Measurements from ENCODE around the gene MPG.

Gene MPG

DNA sequence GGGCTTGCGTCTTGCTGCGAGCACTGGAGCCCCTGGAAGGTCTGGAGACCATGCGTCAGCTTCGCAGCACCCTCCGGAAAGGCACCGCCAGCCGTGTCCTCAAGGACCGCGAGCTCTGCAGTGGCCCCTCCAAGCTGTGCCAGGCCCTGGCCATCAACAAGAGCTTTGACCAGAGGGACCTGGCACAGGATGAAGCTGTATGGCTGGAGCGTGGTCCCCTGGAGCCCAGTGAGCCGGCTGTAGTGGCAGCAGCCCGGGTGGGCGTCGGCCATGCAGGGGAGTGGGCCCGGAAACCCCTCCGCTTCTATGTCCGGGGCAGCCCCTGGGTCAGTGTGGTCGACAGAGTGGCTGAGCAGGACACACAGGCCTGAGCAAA, 7.4 kb downstream of the MPG start:
- H3K79me2 ChIP-seq (ENCODE audit: control insufficient read depth, low read length), result no peaks in the 10 kb centered on the region
- TF ChIP-seq CTCF (IDR thresholded peaks at IDR 0.05; ENCODE audit: low read depth, low read length, poor library complexity, severe bottlenecking) (no peak), EZH2phosphoT487 (IDR thresholded peaks at IDR 0.05; ENCODE audit: borderline replicate concordance, low read length) (no peak)
- no peak overlapping the region for H3K27ac ChIP-seq (ENCODE audit: low read depth, low read length)
- 0 out of 2 replicates have a peak, but pooled peaks cover 3% of the 10 kb centered on the region for H3F3A ChIP-seq (ENCODE audit: control insufficient read depth, insufficient read depth)
- no peak overlapping the region for H3K4me2 ChIP-seq (ENCODE audit: low read length)
- peaks cover 56% of the 10 kb centered on the region for H3K36me3 ChIP-seq (ENCODE audit: control insufficient read depth, low read length)
- 0 out of 2 replicates have a peak, but pooled peaks cover 3% of the 10 kb centered on the region for H4K20me1 ChIP-seq (ENCODE audit: control insufficient read depth, insufficient read depth, low read depth, low read length)
- H3K4me1 ChIP-seq (ENCODE audit: control insufficient read depth, low read length), result peaks cover 11% of the 10 kb centered on the region
- no peak overlapping the region for H3K4me3 ChIP-seq (ENCODE audit: low read length)
- no peaks in the 10 kb centered on the region for H3K27me3 ChIP-seq (ENCODE audit: control insufficient read depth, low read length)
- no peaks in the 10 kb centered on the region for H3K9me2 ChIP-seq (replicated peaks; ENCODE audit: control insufficient read depth, low read length)
- no peaks in the 10 kb centered on the region for H3K9me3 ChIP-seq (ENCODE audit: control insufficient read depth, insufficient read depth, low read length)

DNA sequence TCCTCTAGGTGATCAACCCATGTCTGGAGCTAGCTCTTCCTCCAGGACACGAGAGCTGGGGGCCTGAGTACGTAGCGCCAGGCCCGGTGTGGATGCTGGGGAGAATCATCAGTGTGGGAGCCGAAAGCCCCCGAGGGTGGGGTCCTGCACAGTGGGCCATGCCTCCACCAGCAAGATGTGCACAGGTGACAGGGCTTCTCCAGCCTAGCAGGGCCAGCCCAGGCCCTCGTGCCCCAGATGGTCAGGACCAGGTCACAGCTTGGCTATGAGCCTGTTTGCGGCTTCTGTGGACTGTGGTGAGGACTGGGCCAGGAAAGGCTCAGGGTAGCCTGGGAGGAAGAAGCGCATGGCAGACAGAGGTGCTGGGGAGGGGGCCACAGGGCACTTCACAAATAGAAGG, 7.8 kb downstream of the MPG start:
- H3F3A ChIP-seq (ENCODE audit: control insufficient read depth, insufficient read depth), result 0 out of 2 replicates have a peak, but pooled peaks cover 3% of the 10 kb centered on the region
- H3K27ac ChIP-seq (ENCODE audit: low read depth, low read length), result no peak overlapping the region
- H3K9me2 ChIP-seq (replicated peaks; ENCODE audit: control insufficient read depth, low read length), result no peaks in the 10 kb centered on the region
- TF ChIP-seq EZH2phosphoT487 (IDR thresholded peaks at IDR 0.05; ENCODE audit: borderline replicate concordance, low read length), result no peak
- no peak for TF ChIP-seq CTCF (IDR thresholded peaks at IDR 0.05; ENCODE audit: low read depth, low read length, poor library complexity, severe bottlenecking)
- H3K4me2 ChIP-seq (ENCODE audit: low read length), result no peak overlapping the region
- no peak overlapping the region for H3K4me3 ChIP-seq (ENCODE audit: low read length)
- peaks cover 11% of the 10 kb centered on the region for H3K4me1 ChIP-seq (ENCODE audit: control insufficient read depth, low read length)
- H3K27me3 ChIP-seq (ENCODE audit: control insufficient read depth, low read length), result no peaks in the 10 kb centered on the region
- H3K9me3 ChIP-seq (ENCODE audit: control insufficient read depth, insufficient read depth, low read length), result no peaks in the 10 kb centered on the region
- peaks cover 54% of the 10 kb centered on the region for H3K36me3 ChIP-seq (ENCODE audit: control insufficient read depth, low read length)
- no peaks in the 10 kb centered on the region for H3K79me2 ChIP-seq (ENCODE audit: control insufficient read depth, low read length)
- H4K20me1 ChIP-seq (ENCODE audit: control insufficient read depth, insufficient read depth, low read depth, low read length), result 0 out of 2 replicates have a peak, but pooled peaks cover 3% of the 10 kb centered on the region

DNA sequence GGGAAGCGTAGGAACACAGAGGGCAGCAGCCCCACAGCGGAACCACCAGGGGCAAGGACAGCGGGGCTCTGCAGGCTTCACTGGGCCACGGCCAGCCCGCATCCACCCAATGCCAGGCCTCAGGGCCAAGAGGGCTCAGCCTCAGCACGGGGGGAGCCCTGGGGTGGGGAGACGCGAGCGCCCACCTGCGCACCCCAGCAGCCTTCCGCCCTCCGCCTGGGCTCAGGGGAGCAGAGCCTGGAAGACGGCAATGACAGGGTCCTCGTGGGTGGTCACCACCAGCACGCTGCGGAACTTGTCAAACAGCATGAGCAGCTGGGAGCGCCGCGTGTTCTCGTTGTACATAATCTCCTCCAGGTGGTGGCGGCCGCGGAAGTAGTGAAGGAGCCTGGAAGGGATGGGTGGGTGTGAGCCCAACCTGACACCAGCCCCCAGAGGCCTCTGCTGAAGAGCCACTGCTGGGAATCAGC, 8.5 kb downstream of the MPG start:
- H3K4me1 ChIP-seq (ENCODE audit: control insufficient read depth, low read length), result peaks cover 11% of the 10 kb centered on the region
- no peaks in the 10 kb centered on the region for H3K79me2 ChIP-seq (ENCODE audit: control insufficient read depth, low read length)
- H3K9me3 ChIP-seq (ENCODE audit: control insufficient read depth, insufficient read depth, low read length), result no peaks in the 10 kb centered on the region
- 0 out of 2 replicates have a peak, but pooled peaks cover 3% of the 10 kb centered on the region for H4K20me1 ChIP-seq (ENCODE audit: control insufficient read depth, insufficient read depth, low read depth, low read length)
- no peak overlapping the region for H3K4me3 ChIP-seq (ENCODE audit: low read length)
- H3K27ac ChIP-seq (ENCODE audit: low read depth, low read length), result no peak overlapping the region
- no peak for TF ChIP-seq EZH2phosphoT487 (IDR thresholded peaks at IDR 0.05; ENCODE audit: borderline replicate concordance, low read length)
- TF ChIP-seq CTCF (IDR thresholded peaks at IDR 0.05; ENCODE audit: low read depth, low read length, poor library complexity, severe bottlenecking), result no peak
- 0 out of 2 replicates have a peak, but pooled peaks cover 3% of the 10 kb centered on the region for H3F3A ChIP-seq (ENCODE audit: control insufficient read depth, insufficient read depth)
- H3K9me2 ChIP-seq (replicated peaks; ENCODE audit: control insufficient read depth, low read length), result no peaks in the 10 kb centered on the region
- H3K27me3 ChIP-seq (ENCODE audit: control insufficient read depth, low read length), result no peaks in the 10 kb centered on the region
- H3K36me3 ChIP-seq (ENCODE audit: control insufficient read depth, low read length), result peaks cover 52% of the 10 kb centered on the region
- H3K4me2 ChIP-seq (ENCODE audit: low read length), result no peak overlapping the region

Data from DOHH2 (cell line).